Dermis blood vessel endothelial cell (primary cell): ENCODE data around the gene OTOS. TPM values are rescaled to one million over a fixed set of nuclear protein-coding genes. Genes with fewer than 3 reads are reported as not detected.

Experiments
- DNase-seq: peaks from one replicate; pipeline ENCODE4 v3.0.0; 2010
- total RNA-seq: library from RNA; depleted of rRNA; stranded (reverse); fragments of >200 nt; gene quantifications from 2 replicates; pipeline ENCODE4 v1.2.3, GENCODE V29; 2014

OTOS gene
- total RNA-seq, 1 donor from 2014 or later = not detected

DNA sequence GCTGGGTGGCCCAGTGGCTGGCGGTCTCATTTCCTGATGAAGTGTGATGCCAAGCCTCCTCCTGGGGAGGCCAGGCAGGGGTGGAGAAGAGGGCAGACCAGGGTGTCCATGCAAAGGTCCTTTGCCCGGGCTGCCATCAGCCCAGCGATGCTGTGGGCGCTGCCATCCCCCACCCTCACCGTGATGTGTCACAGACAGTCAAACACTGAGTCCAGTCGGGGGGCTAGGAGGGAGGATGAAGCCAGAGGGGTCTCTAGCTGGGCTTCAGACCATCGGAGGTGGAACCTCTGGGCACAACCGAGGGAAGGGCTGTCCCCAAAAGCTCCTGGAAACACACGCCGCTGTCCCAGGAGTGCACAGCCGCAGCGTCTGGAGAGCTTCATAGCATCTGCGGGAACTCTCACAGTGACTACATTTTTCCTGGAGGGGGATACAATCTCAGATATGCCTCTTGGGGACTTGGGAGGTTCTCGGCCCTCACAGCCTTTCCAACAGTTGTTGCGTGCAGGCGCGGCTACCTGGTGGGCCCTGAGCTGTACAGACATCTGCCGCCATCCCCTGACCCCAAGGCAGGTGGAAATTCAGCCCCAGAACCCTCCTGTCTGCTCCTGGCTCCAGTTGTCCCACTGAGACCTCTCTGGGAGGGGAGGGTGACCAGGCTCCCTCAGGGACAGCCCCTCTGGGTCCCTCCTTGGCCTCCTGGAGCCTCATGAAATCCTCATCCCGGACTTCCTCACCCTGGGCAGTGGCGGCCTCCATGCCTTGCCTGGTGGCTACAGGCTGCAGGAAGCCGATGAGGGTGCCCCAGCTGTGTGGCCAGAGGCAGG lies 26.5 kb upstream of the OTOS start:
- no peak for DNase-seq

DNA sequence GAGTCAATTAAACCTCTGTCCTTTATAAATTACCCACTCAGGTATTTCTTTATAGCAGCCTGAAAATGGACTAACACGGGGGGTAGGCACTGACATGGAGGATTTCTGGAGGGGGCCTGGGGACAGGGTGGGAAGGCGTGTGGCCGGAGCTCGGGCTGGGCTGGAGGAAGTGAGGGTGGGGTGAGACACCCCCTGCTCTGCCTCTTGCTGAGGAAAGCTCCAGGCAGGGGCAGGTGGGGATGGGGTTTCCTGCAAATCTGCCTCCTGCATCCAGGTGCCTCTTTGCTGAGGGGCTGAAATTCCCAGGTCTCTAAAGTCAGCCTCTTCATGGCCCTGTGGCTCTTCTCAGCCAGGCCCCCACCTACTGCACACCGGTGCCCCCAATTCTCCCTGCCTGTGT lies 25.7 kb upstream of the OTOS start:
- no peak for DNase-seq

DNA sequence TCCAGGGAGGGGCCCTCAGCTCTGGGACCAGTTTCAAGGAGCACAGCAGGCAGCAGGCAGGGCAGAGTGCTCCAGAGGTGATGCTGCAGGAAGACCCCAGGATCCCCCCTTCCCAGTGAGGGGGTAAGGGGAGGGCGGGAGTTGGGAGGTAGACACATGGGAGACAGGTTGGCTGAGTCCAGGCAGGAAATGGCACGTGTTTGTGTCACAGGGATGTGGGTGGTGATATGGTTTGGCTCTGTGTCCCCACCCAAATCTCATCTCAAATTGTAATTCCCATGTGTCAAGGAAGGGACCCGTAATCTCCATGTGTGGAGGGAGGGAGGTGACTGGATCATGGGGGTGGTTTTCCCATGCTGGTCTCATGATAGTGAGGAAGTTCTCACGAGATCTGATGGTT lies 25.2 kb upstream of the OTOS start:
- no peak for DNase-seq

- DNase-seq = no peak
These were observed 24.6 kb upstream of the OTOS start for GRCh38 chr2:240165034-240165433.

DNA sequence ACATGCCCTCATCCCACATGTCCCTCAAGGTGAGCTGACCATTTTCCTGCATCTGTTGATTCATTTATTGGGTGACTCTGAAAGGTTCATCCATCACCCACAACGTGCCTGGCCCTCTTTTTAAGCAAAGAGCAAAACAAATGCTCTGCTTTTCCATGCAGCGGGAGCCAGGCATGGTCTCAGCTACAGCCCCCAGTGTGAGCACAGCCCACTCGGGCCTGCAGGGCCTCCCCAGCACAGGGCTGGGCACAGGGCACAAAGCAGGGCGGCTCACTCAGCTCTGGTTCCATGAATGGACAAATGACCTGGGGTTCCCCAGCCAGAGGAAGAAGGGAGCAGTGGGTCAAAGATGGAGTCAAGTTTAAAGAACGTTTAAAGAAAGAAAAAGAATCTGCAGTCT lies 24.1 kb upstream of the OTOS start:
- no peak for DNase-seq

- no peak for DNase-seq
These were observed 23.6 kb upstream of the OTOS start for GRCh38 chr2:240163844-240164574.

DNA sequence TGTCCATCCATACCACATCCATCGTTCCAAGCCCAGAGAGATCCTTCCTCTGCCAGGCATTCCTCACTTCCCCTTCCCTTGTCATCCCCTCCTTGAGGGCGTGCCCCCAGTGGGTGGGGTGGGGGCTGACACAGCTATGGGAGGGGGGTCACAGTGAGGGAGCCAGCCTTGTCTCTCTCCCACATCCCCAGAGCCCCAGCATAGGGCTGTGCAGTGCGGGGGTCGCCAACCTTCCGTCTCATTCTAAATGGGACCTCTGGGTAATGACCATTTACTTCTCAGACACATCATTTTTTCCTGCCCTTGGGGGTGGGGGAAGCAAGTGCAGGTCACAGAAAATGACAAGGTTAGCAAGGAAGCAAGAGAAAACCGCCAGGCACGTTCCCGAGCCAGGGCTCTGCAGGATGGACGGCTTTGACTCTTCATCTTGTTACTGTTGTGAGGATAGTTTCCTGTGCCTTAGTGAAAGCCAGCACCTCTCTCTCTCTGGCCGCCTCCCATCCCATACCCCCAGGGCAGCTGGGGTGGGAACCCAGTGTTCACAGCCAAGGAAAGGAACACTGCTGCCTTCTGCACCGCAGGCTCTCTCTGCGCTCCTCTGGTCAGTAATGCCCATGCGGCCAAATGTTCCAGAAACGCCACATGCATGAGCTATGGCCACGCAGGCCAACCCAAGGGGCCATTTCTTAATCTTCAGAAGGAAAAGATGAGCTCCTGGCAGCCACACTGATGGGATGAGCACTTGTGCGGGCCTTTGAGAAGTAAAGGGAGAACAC lies 22.7 kb upstream of the OTOS start:
- no peak for DNase-seq

- no peak for DNase-seq
These were observed 22.1 kb upstream of the OTOS start for GRCh38 chr2:240162531-240162930.

DNA sequence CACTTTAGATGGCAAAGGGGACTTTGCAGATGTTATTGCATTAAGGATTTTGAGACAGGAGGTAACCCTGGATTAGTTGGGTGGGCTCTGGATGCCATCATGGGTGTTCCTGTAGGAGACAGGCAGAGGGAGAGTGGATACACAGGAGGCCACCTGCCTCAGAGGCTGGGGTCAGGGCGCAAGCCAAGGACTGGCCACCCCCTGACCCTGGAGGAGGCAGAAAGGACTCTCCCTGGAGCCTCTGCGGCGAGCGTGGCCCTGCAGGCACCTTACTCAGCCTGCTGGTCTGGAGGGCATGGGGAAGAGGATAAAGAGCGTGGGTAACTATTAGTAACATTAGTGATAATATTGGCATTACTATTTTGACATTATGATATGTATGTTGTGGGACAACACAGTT lies 21.6 kb upstream of the OTOS start:
- DNase-seq = no peak

- DNase-seq = no peak
These were observed 20.8 kb upstream of the OTOS start for GRCh38 chr2:240161087-240161750.

GRCh38 chr2:240160291-240161086 lies 20.0 kb upstream of the OTOS start:
- no peak for DNase-seq

GRCh38 chr2:240159251-240159839 lies 18.9 kb upstream of the OTOS start:
- no peak for DNase-seq

GRCh38 chr2:240157147-240157470 lies 16.7 kb upstream of the OTOS start:
- DNase-seq = no peak

GRCh38 chr2:240156435-240157146 lies 16.1 kb upstream of the OTOS start:
- DNase-seq = no peak

DNA sequence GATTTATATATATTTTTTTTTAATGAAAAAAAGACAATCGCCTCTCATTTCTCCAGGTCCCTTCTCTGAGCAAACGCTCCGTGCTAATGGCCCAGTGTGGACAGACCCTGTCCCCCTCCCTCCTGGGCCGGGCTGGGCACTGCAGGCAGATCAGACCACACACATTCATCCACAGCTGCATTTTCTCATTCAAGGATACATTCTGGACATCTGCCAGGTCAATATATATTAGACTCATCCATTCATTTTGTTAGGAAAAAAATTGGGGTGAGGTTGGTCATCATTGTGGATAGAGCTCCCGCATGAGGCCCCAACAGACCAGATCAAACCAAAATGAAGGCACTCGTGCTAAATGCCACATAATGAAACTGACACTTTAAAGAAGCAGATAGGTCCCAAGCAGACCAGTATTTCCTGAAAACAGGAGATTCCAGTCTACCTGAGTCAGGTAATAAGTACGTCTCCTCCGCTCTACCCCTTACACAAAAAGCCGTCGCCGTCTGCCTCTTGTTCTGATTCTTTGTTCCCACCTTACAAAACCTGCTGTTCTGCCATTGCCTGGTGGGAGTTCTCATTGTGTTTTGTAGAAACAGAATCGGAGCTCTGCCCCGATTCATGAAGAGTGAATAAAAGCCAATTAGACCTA lies 15.4 kb upstream of the OTOS start:
- no peak for DNase-seq

DNA sequence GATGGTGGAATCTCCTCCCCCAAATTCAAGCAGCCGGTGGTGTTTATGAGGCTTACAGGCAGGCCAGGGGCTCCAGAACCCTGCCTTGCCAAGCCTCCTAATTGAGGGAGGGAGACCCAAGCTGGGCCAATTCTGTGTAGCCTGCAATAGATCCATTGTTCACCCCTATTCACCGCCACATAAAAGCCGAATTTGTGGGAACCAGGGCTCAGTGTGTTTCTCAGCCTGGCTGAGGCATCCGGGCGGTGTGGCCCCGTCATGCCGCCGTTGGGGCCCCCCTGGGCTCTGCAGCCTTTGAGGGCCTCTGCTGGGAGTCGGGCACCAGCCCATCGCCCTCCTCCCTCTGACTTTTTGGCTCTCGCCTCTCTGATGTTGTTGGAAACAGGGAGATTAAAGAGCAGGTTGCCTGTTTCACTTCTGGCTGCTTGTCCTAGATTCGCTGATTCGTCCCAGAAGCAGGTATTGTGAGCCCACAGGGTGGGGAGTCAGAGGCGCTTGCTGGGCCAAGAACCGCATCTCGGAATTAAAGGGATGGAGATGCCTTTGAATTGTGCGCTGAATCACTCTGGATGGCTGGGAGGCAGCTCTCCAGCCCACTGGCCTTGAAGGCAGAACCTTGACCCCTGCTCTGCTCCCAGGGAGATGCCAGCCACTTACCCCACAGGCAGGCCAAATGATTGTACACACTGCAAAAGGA lies 14.7 kb upstream of the OTOS start:
- no peak for DNase-seq

GRCh38 chr2:240154606-240155005 lies 14.1 kb upstream of the OTOS start:
- no peak for DNase-seq

DNA sequence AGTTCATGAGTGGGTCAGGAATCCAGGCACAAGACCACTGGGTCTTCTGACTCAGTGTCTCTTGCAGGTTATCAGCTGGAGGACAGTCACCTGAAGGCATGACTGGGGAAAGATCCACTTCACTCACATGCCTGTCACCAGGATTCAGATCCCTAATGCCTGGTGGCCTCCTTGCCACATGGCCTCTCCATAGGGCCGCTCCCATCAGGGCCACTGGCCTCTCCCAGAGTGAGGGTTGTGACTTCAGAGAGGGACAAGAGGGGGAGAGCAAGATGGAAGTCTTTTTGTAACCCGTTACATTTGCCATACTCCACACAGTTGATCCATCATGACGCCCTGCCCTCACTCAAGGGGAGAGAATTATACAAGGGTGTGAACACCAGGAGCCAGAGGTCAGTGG lies 13.0 kb upstream of the OTOS start:
- DNase-seq = no peak

- DNase-seq = no peak
These were observed 11.1 kb upstream of the OTOS start for GRCh38 chr2:240151477-240152031.
